Ureter (tissue), 1 donor: Measurements from ENCODE around the gene ITSN1. TPM values are rescaled to one million over a fixed set of nuclear protein-coding genes. Genes with fewer than 3 reads are reported as not detected.
"Not testable (repeated sequence)": the region's sequence is repeated elsewhere in the genome, so short reads cannot be mapped to it uniquely, and the experiment has no call there.

Experiments
- DNase-seq: peaks from one replicate; pipeline ENCODE4 v3.0.0-alpha.2; 2020; ENCODE audit warnings: low spot score
- total RNA-seq: library from RNA; stranded (reverse); gene quantifications from one replicate; pipeline ENCODE4 v1.2.4, GENCODE V29; 2023
- donor health status: DM: yes; HTN: yes; CAD: no.

ITSN1 gene
- total RNA-seq, 1 donor from 2014 or later, result 52.5 TPM

DNA sequence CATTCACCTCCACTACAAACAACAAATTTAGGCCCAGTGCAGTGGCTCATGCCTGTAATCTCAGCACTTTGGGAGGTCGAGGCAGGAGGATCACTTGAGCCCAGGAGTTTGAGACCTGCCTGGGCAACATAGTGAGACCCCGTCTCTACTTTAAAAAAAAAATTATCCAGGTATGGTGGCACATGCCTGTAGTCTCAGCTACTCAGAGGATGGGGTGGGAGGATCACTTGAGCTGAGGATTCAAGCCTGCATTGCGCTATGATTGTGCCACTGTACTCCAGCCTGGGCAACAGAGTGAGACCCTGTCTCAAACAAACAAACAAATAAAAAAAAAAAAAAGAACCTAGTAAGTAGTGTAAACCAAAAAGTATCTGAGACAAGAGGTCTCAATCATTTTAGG, 86.8 kb downstream of the ITSN1 start:
- not testable (repeated sequence) for DNase-seq

- DNase-seq, result no peak
Observed at GRCh38 chr21:33729641-33730040, 87.3 kb downstream of the ITSN1 start.

DNA sequence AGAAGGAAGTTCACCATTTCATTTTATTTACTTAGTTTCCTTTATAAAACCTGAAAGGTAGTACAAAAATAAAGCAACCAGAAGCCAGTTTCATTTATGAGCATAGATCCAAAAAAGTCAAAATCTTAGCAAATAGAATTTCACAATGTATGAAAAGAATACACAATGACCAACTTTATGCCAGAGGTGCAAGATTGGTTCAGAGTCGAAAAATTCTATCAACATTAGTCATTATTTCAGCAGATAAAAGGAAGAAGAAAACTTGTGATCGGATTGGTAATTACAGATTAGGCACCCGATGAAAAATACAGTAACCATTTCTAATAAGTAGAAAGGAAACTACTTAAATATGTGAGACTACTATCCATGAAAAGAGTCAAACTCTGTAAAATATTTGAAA, 89.1 kb downstream of the ITSN1 start:
- DNase-seq, result no peak

DNA sequence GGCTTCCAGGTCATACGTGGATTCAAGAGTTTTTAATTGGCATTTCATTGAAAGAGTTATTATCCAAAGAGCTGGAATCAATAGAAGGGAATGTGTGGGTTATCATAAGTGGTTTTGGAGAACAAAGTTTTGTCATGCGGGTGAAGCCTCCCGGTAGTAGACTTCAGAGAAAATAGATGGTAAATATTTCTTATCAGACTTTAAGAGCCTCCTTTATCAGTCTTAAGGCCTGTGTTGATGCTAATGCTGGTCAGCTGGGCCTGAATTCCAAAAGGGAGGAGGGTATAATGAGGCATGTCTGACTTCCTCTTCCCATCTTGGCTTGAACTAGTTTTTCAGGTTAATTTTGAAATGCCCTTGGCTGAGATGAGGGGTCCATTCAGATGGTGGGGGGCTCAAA, 89.7 kb downstream of the ITSN1 start:
- no peak for DNase-seq

- no peak for DNase-seq
Observed at GRCh38 chr21:33733601-33734000, 91.3 kb downstream of the ITSN1 start.

DNA sequence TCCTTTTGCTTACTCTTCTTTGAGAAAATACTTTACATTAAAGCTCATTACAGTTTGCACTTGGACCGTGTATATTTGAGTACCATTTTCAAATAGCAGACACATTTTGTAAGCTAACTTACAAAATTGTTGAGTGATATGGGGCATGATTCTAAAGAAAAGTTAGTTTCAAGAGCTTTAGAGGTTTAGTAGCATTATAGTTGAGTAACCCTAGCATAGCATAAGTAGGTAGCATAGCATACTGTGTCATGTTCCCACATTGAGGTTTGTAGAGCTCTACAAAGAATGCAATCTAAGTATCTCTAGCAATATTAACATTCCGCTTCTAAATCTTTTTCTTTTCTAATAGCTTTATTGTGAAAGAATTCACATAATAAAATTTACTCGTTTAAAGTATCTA, 92.0 kb downstream of the ITSN1 start:
- no peak for DNase-seq

DNA sequence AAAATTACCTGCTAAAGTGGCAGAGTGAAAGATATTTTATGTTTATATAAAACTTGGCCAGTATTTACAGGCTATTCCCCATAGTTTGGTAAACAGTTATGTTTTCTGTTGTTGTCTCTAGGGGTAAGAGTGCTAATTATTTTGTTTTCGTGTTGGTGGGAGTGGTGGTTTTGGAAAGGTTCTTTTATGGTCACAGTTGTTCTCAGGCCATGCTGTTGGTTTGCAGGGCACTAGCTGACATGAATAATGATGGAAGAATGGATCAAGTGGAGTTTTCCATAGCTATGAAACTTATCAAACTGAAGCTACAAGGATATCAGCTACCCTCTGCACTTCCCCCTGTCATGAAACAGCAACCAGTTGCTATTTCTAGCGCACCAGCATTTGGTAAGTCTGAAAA, 92.5 kb downstream of the ITSN1 start:
- DNase-seq, result no peak

- DNase-seq, result no peak
Observed at GRCh38 chr21:33736569-33736968, 94.3 kb downstream of the ITSN1 start.

GRCh38 chr21:33739701-33740100, 97.4 kb downstream of the ITSN1 start:
- DNase-seq, result no peak

DNA sequence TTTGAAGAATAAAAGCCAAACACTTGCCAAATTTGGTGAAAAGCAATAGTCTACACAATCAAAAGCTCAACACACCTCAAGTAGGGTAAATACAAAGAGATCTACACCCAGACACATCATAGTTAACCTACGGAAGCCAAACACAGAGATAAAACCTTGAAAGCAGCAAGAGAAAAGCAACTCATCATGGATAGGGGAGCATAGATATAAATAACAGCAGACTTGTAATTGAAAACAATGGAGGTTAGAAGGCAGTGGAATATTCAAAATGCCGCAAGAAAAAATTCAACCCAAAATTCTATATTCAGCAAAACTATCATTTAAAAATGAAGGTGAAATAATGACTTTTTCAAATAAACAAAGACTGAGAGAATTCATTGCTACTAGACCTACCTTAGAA, 105.1 kb downstream of the ITSN1 start:
- DNase-seq, result no peak

- no peak for DNase-seq
Observed at GRCh38 chr21:33748903-33749302, 106.6 kb downstream of the ITSN1 start.

- no peak for DNase-seq
Observed at GRCh38 chr21:33750017-33750416, 107.7 kb downstream of the ITSN1 start.

- DNase-seq, result no peak
Observed at GRCh38 chr21:33751120-33751519, 108.8 kb downstream of the ITSN1 start.

DNA sequence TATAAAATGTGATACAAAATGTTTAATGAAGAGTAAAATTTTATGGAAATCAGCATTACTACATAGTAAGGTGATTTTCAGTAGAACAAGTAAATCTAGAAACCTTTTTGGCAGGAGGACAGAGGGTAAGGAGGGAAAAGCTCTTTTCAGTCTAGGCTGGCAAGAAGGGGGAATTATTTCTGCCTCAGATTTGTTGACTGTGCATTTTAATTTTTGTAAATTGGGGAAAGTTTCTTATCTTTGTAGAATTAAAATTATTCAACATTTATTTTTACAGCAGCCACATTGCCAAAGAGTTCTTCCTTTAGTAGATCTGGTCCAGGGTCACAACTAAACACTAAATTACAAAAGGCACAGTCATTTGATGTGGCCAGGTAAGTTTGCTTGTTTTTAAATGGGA, 109.2 kb downstream of the ITSN1 start:
- DNase-seq, result no peak

DNA sequence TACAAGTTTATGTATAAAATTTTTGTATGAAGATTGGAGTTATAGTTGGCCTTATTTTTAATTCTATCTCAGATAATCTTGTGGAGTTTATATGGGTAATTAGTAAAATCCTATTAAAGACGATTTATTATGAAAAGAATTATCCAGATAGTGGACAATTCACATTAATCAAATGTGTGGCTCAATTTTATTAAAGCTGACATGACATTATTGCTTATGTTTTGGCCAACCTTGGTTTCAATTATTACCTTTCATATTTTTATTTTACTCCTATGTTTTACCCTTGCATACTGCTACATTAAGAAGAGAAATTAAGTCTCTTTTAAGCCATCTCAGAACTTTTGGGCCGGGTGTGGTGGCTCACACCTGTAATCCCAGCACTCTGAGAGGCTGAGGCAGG, 110.0 kb downstream of the ITSN1 start:
- DNase-seq, result no peak

- DNase-seq, result no peak
Observed at GRCh38 chr21:33753886-33754285, 111.6 kb downstream of the ITSN1 start.

- no peak for DNase-seq
Observed at GRCh38 chr21:33754481-33754880, 112.2 kb downstream of the ITSN1 start.

DNA sequence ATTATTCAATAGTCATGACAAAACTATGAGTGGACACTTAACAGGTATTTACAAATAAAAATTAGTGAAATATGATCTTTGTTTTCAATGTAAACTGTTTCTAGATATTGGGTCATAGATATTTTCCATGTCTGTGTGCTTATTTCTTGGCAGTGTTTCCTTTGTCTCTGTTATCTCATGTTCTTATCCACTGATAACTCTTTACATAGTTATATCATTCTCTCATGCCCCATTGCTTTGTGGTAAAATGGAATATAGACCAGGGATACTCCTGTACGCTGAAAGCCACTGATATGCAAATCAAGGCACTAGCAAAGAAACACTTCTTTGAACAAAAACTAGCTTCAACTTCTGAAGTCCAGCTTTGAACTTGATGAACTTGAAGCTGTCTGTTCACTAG, 113.1 kb downstream of the ITSN1 start:
- DNase-seq, result no peak

GRCh38 chr21:33760641-33761440, 118.5 kb downstream of the ITSN1 start:
- DNase-seq, result no peak

- DNase-seq, result no peak
Observed at GRCh38 chr21:33761441-33762036, 119.2 kb downstream of the ITSN1 start.

DNA sequence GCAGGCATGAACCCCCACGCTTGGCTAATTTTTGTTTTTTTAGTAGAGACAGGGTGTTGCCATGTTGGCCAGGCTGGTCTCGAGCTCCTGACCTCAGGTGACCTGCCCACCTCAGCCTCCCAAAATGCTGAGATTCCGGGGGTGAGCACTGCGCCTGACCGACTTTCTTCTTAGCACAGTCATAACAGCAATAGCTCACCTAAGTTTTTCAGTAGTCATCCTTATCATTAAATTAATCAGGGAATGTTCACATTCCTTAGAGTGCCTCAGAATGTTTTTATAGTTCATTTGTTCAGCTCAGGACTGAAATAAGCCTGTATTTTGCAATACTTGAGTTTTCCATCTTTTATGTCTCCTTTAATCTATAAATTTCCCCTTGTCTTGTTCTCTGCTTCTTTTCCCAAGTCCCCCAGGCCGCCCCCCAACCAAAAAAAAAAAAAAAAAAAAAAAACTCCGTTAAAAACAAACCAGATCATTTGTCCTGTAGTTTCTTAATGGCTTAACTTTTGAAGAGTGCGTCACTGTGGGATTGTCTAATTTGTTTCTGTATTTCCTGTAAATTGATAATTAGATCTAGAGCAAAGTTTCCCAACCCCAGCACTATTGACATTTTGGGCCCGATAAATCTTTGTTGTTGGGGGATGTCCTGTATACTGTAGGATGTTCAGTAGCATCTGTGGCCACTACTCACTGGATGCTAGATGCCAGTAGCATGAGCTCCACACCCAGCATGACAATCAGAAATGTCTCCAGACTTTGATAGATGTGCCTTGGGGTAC, 120.7 kb downstream of the ITSN1 start:
- DNase-seq, result no peak

- no peak for DNase-seq
Observed at GRCh38 chr21:33763582-33763899, 121.2 kb downstream of the ITSN1 start.

GRCh38 chr21:33767236-33767635, 124.9 kb downstream of the ITSN1 start:
- no peak for DNase-seq
